Keratinocyte (primary cell): ENCODE results near the gene OR2A25. TPM values are rescaled to one million over a fixed set of nuclear protein-coding genes. Genes with fewer than 3 reads are reported as not detected.

Source experiments
- DNase-seq: peaks from one replicate; pipeline ENCODE4 v3.0.0-alpha.2; 2011; ENCODE audit warnings: low read depth, missing footprints, low spot score
- FAIRE-seq: peaks from 2 replicates; lab custom pipeline; 2011; peaks lifted over from hg19 to GRCh38; lab: Jason Lieb, UNC
- H2AFZ ChIP-seq: 2 replicates; pipeline ENCODE4 v1.6.0; 2012; ENCODE audit warnings: low read length, control low read depth, inconsistent platforms; ENCODE audit not compliant: control insufficient read depth
- H3K27ac ChIP-seq: 2 replicates; pipeline ENCODE4 v1.5.1; 2011; ENCODE audit warnings: low read length; ENCODE audit not compliant: control insufficient read depth, insufficient read depth
- H3K27me3 ChIP-seq: 3 replicates; pipeline ENCODE4 v1.6.0; 2011; ENCODE audit warnings: low read length; ENCODE audit not compliant: control insufficient read depth, insufficient read depth; ENCODE audit errors: extremely low read depth
- H3K36me3 ChIP-seq, 2 experiments: 2 replicates in 1 of 2; 3 replicates in 1 of 2; pipeline ENCODE4 v1.5.1; 2011; ENCODE audit warnings: low read length in 2 of 2, mild to moderate bottlenecking in 1 of 2; ENCODE audit not compliant: control insufficient read depth in 2 of 2, insufficient read depth in 2 of 2; ENCODE audit errors: extremely low read depth in 1 of 2
- H3K4me1 ChIP-seq: 3 replicates; pipeline ENCODE4 v1.5.1; 2011; ENCODE audit warnings: low read length; ENCODE audit not compliant: control insufficient read depth, insufficient read depth; ENCODE audit errors: extremely low read depth
- H3K4me2 ChIP-seq: 3 replicates; pipeline ENCODE4 v1.6.0; 2011; ENCODE audit warnings: low read depth, low read length; ENCODE audit not compliant: control insufficient read depth, insufficient read depth; ENCODE audit errors: extremely low read depth
- H3K4me3 ChIP-seq, 3 experiments: fragments of 200-600 bp in 1 of 3; sonication (generic) in 1 of 3; 2 replicates in 2 of 3; 3 replicates in 1 of 3; pipeline ENCODE4 v1.5.1; 2011 to 2016; ENCODE audit warnings: low read length in 3 of 3, mild to moderate bottlenecking in 3 of 3, control low read depth in 2 of 3, inconsistent platforms in 1 of 3, low read depth in 1 of 3, mixed read lengths in 1 of 3, mixed run types in 1 of 3, moderate library complexity in 1 of 3; ENCODE audit not compliant: control insufficient read depth in 2 of 3, insufficient read depth in 2 of 3; ENCODE audit errors: extremely low read depth in 1 of 3
- H3K79me2 ChIP-seq: 2 replicates; pipeline ENCODE4 v1.6.0; 2012; ENCODE audit warnings: low read length; ENCODE audit not compliant: control insufficient read depth, insufficient read depth
- H3K9ac ChIP-seq: 3 replicates; pipeline ENCODE4 v1.6.0; 2011; ENCODE audit warnings: low read length; ENCODE audit not compliant: control insufficient read depth, insufficient read depth; ENCODE audit errors: extremely low read depth
- H3K9me1 ChIP-seq: 3 replicates; pipeline ENCODE4 v1.6.0; 2011; ENCODE audit warnings: low read length; ENCODE audit not compliant: control insufficient read depth, insufficient read depth; ENCODE audit errors: extremely low read depth
- H3K9me3 ChIP-seq: 2 replicates; pipeline ENCODE4 v1.5.1; 2012; ENCODE audit warnings: low read depth, low read length; ENCODE audit not compliant: control insufficient read depth
- H4K20me1 ChIP-seq: 3 replicates; pipeline ENCODE4 v1.6.0; 2011; ENCODE audit warnings: low read length; ENCODE audit not compliant: control insufficient read depth, insufficient read depth; ENCODE audit errors: extremely low read depth
- EZH2 ChIP-seq: IDR thresholded peaks from one replicate; pipeline ENCODE4 v1.6.1; 2012; ENCODE audit warnings: inconsistent platforms, mild to moderate bottlenecking, low read length, moderate library complexity
- dilution Hi-C: fragments of 300-500 bp; cut with MboI; formaldehyde crosslinking; loops from one replicate; pipeline ENCODE4 v1.7.0; 2020; ENCODE audit warnings: low sequenced_read_pairs; ENCODE audit not compliant: extremely low pct_ligation_motif_present
- polyA plus RNA-seq, 5 experiments: library from polyadenylated mRNA; depleted of rRNA in 3 of 5; stranded (reverse) in 3 of 5; stranded (forward) in 1 of 5; unstranded in 1 of 5; fragments of >200 nt; gene quantifications; 1 replicate in 1 of 5; 2 replicates in 3 of 5; 3 replicates in 1 of 5; pipeline versions ENCODE4 v1.2.1 to v1.2.3, GENCODE V29; 2011 to 2012; ENCODE audit warnings: missing spikeins in 2 of 5, low read depth in 1 of 5, low replicate concordance in 1 of 5
- TF ChIP-seq, protein P1 (sequence below), 3 experiments: IDR thresholded peaks in 1 of 3; conservative IDR thresholded peaks in 1 of 3; optimal IDR thresholded peaks in 1 of 3; 2 replicates in 2 of 3; 3 replicates in 1 of 3; pipeline versions ENCODE3 to v1.5.1; 2011; ENCODE audit warnings: low read length in 3 of 3, mild to moderate bottlenecking in 3 of 3, moderate library complexity in 2 of 3, control low read depth in 1 of 3, inconsistent platforms in 1 of 3; ENCODE audit not compliant: insufficient read depth in 2 of 3; ENCODE audit errors: extremely low read depth in 1 of 3

The OR2A25 gene
- polyA plus RNA-seq, 1 donor (not counting 4 experiments of a cell fraction or from before 2014, with no cell fraction given) = not detected

DNA sequence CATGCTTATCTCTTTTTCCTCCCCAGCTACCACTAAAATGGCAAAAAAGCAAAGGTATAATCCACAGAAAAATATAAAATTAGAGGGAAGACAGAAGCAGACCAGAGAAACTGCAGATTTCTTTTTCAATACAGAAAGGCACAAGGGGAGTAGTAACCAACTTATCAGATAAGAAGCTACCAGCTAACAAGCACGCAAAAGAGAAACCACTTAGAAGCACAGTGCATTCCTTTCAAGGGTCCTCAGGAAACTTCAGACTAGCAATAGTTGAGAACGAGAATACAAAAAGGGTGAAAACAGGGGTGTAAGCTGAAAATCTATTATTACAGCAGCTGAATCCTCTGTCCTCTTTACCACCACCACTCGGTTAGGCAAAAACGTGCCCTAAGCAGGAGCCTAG is 30.7 kb upstream of the OR2A25 start:
- dilution Hi-C loops = no loop called here
- DNase-seq = no peak
- TF ChIP-seq, protein P1, sequence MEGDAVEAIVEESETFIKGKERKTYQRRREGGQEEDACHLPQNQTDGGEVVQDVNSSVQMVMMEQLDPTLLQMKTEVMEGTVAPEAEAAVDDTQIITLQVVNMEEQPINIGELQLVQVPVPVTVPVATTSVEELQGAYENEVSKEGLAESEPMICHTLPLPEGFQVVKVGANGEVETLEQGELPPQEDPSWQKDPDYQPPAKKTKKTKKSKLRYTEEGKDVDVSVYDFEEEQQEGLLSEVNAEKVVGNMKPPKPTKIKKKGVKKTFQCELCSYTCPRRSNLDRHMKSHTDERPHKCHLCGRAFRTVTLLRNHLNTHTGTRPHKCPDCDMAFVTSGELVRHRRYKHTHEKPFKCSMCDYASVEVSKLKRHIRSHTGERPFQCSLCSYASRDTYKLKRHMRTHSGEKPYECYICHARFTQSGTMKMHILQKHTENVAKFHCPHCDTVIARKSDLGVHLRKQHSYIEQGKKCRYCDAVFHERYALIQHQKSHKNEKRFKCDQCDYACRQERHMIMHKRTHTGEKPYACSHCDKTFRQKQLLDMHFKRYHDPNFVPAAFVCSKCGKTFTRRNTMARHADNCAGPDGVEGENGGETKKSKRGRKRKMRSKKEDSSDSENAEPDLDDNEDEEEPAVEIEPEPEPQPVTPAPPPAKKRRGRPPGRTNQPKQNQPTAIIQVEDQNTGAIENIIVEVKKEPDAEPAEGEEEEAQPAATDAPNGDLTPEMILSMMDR (optimal IDR thresholded peaks at IDR 0.05 in 1 of 3, IDR thresholded peaks at IDR 0.05 in 1 of 3, conservative IDR thresholded peaks at IDR 0.05 in 1 of 3; ENCODE audit: extremely low read depth in 1 of 3, insufficient read depth in 2 of 3, low read length in 3 of 3) = no peak
- TF ChIP-seq EZH2 = no peak
- no peak overlapping the region for H2AFZ ChIP-seq
- no peak overlapping the region for H3K27ac ChIP-seq
- no peak overlapping the region for H3K4me3 ChIP-seq
- no peaks in the 10 kb centered on the region for H3K79me2 ChIP-seq
- H3K9me3 ChIP-seq = no peaks in the 10 kb centered on the region
- no peaks in the 10 kb centered on the region for H4K20me1 ChIP-seq
- no peak overlapping the region for H3K4me2 ChIP-seq
- no peaks in the 10 kb centered on the region for H3K27me3 ChIP-seq
- no peaks in the 10 kb centered on the region for H3K36me3 ChIP-seq
- FAIRE-seq = no peak
- no peak overlapping the region for H3K9ac ChIP-seq
- no peaks in the 10 kb centered on the region for H3K9me1 ChIP-seq
- H3K4me1 ChIP-seq = no peaks in the 10 kb centered on the region

DNA sequence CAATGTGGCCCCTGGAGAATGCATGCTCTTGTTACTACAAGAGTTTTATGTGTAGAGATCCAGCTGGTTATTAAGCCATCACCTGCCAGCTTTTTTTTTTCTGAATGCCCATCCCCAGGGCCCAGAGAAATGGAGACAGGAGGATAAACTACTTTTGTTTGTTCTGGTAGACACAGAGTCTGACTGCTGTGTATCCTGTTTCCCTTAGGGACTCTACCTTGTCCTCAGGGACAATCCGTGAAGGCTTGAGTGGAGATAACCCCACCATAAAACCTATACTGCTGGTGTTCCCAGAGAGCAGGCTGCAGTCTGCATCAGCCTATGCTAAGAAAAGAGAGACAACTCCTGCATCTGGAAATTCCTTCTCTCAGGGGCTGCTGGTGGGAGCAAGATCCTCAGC is 21.0 kb upstream of the OR2A25 start, which contains the start of gene OR2A5:
TSS of gene OR2A5 (plus strand) at position 301 of the 400 bp plus-strand sequence. CDS start 1,454 bp downstream, outside the sequence.
- dilution Hi-C loops = no loop called here
- DNase-seq (no peak), FAIRE-seq (no peak)
- H3K36me3 ChIP-seq = no peaks in the 10 kb centered on the region
- H3K79me2 ChIP-seq = no peaks in the 10 kb centered on the region
- H2AFZ ChIP-seq = no peak within 1 kb of the TSS
- H3K4me3 ChIP-seq = no peak within 1 kb of the TSS
- no peaks in the 10 kb centered on the region for H4K20me1 ChIP-seq
- H3K27me3 ChIP-seq = no peaks in the 10 kb centered on the region
- no peaks in the 10 kb centered on the region for H3K9me3 ChIP-seq
- no peak within 1 kb of the TSS for H3K27ac ChIP-seq
- TF ChIP-seq, protein P1 (optimal IDR thresholded peaks at IDR 0.05 in 1 of 3, IDR thresholded peaks at IDR 0.05 in 1 of 3, conservative IDR thresholded peaks at IDR 0.05 in 1 of 3; ENCODE audit: extremely low read depth in 1 of 3, insufficient read depth in 2 of 3, low read length in 3 of 3) = no peak
- no peak for TF ChIP-seq EZH2
- no peak within 1 kb of the TSS for H3K4me2 ChIP-seq
- no peaks in the 10 kb centered on the region for H3K9me1 ChIP-seq
- H3K9ac ChIP-seq = no peak within 1 kb of the TSS
- H3K4me1 ChIP-seq = no peaks in the 10 kb centered on the region
